Endothelial cell (in vitro differentiated cells): ENCODE results near the gene VAMP7. TPM values are rescaled to one million over a fixed set of nuclear protein-coding genes. Genes with fewer than 3 reads are reported as not detected.
"Not testable (repeated sequence)": the region's sequence is repeated elsewhere in the genome, so short reads cannot be mapped to it uniquely, and the experiment has no call there.

Experiments
- DNase-seq: peaks from one replicate; pipeline ENCODE4 v3.0.0; 2021; ENCODE audit warnings: low spot score
- H3K27ac Mint-ChIP-seq: one replicate; pipeline ENCODE4 v1.8.0; 2021; ENCODE audit warnings: mixed read lengths, inconsistent platforms; ENCODE audit not compliant: unreplicated experiment
- H3K27me3 Mint-ChIP-seq: one replicate; pipeline ENCODE4 v1.8.0; 2021; ENCODE audit warnings: mild to moderate bottlenecking, moderate library complexity, mixed read lengths, inconsistent platforms; ENCODE audit not compliant: unreplicated experiment
- H3K36me3 Mint-ChIP-seq: one replicate; pipeline ENCODE4 v1.8.0; 2021; ENCODE audit warnings: mild to moderate bottlenecking, low read depth, mixed read lengths, inconsistent platforms; ENCODE audit not compliant: unreplicated experiment
- H3K4me1 Mint-ChIP-seq: one replicate; pipeline ENCODE4 v1.8.0; 2021; ENCODE audit warnings: mild to moderate bottlenecking, mixed read lengths, inconsistent platforms; ENCODE audit not compliant: unreplicated experiment
- H3K4me3 Mint-ChIP-seq: one replicate; pipeline ENCODE4 v1.8.0; 2021; ENCODE audit warnings: mild to moderate bottlenecking, mixed read lengths, inconsistent platforms; ENCODE audit not compliant: unreplicated experiment
- H3K9me3 Mint-ChIP-seq: one replicate; pipeline ENCODE4 v1.8.0; 2021; ENCODE audit warnings: mixed read lengths, inconsistent platforms; ENCODE audit not compliant: unreplicated experiment
- CTCF ChIP-seq: fragments of 200-600 bp; sonication (generic); IDR thresholded peaks from one replicate; pipeline ENCODE4 v1.5.0; 2021; ENCODE audit warnings: antibody characterized with exemption; ENCODE audit not compliant: unreplicated experiment
- total RNA-seq: library from RNA; stranded (reverse); fragmentation: NEBNext Ultra II Directional; extraction: Animal tissue kit (Norgen Biotek cat#: 25700); gene quantifications from one replicate; pipeline ENCODE4 v1.2.1, GENCODE V29; 2021; ENCODE audit not compliant: unreplicated experiment

VAMP7 gene
- total RNA-seq, 1 donor from 2014 or later = 29.1 TPM

GRCh38 chrX:155899366-155899765 lies 18.2 kb downstream of the VAMP7 start:
- no peak for TF ChIP-seq CTCF
- H3K36me3 Mint-ChIP-seq = peaks cover 43% of the 10 kb centered on the region
- no peak overlapping the region for H3K4me3 Mint-ChIP-seq
- peaks cover 5% of the 10 kb centered on the region for H3K4me1 Mint-ChIP-seq
- peaks cover 2% of the 10 kb centered on the region for H3K27me3 Mint-ChIP-seq
- H3K27ac Mint-ChIP-seq = no peak overlapping the region
- H3K9me3 Mint-ChIP-seq = peaks cover 7% of the 10 kb centered on the region
- DNase-seq = no peak

GRCh38 chrX:155900765-155901164 lies 19.6 kb downstream of the VAMP7 start:
- Mint-ChIP-seq H3K36me3 (peaks cover 35% of the 10 kb centered on the region), H3K4me1 (peaks cover 5% of the 10 kb centered on the region), H3K4me3 (no peak overlapping the region), H3K27me3 (no peaks in the 10 kb centered on the region), H3K9me3 (no peaks in the 10 kb centered on the region), H3K27ac (no peak overlapping the region)
- TF ChIP-seq CTCF = no peak
- DNase-seq = no peak

- DNase-seq, H3K4me1 Mint-ChIP-seq: not testable (repeated sequence)
Observed at GRCh38 chrX:155907661-155908060, 26.5 kb downstream of the VAMP7 start.

GRCh38 chrX:155923200-155923599 lies 42.1 kb downstream of the VAMP7 start:
- no peak for TF ChIP-seq CTCF
- DNase-seq = no peak
- Mint-ChIP-seq H3K9me3 (peaks cover 20% of the 10 kb centered on the region), H3K27ac (no peak overlapping the region), H3K36me3 (peaks cover 50% of the 10 kb centered on the region), H3K4me1 (no peaks in the 10 kb centered on the region), H3K4me3 (no peak overlapping the region), H3K27me3 (peaks cover 2% of the 10 kb centered on the region)

More at GRCh38 chrX:155907661-155908060, 26.5 kb downstream of the VAMP7 start:
- H3K27ac Mint-ChIP-seq, H3K27me3 Mint-ChIP-seq, H3K4me3 Mint-ChIP-seq: not testable (repeated sequence)
- Mint-ChIP-seq H3K36me3 (peaks cover 47% of the 10 kb centered on the region), H3K9me3 (peaks cover 13% of the 10 kb centered on the region)

- H3K27me3 Mint-ChIP-seq, H3K9me3 Mint-ChIP-seq, H3K4me1 Mint-ChIP-seq, H3K4me3 Mint-ChIP-seq, H3K27ac Mint-ChIP-seq, DNase-seq: not testable (repeated sequence)
- peaks cover 59% of the 10 kb centered on the region for H3K36me3 Mint-ChIP-seq
Observed at GRCh38 chrX:155930852-155931618, 49.9 kb downstream of the VAMP7 start.

GRCh38 chrX:155938132-155938531 lies 57.0 kb downstream of the VAMP7 start:
- no peak for TF ChIP-seq CTCF
- Mint-ChIP-seq H3K36me3 (peaks cover 34% of the 10 kb centered on the region), H3K4me1 (no peaks in the 10 kb centered on the region), H3K4me3 (no peak overlapping the region), H3K9me3 (peaks cover 8% of the 10 kb centered on the region), H3K27me3 (peaks cover 7% of the 10 kb centered on the region), H3K27ac (no peak overlapping the region)
- DNase-seq = no peak
